ENCODE data around the gene SNRNP40. TPM values are rescaled to one million over a fixed set of nuclear protein-coding genes. Genes with fewer than 3 reads are reported as not detected.
"Not testable (repeated sequence)": the region's sequence is repeated elsewhere in the genome, so short reads cannot be mapped to it uniquely, and the experiment has no call there.

SNRNP40 gene
- total RNA-seq, 4 donors from 2014 or later = 36.3 to 45.7 (median 40.6) TPM

- TF ChIP-seq EP300 (IDR thresholded peaks at IDR 0.05) (no peak), CTCF (IDR thresholded peaks at IDR 0.05) (no peak), POLR2A (IDR thresholded peaks at IDR 0.05; ENCODE audit: low read depth) (no peak), POLR2AphosphoS5 (IDR thresholded peaks at IDR 0.05) (no peak)
- H3K9me3 ChIP-seq = no peaks in the 10 kb centered on the region
- H3K36me3 ChIP-seq = peaks cover 24 to 27% (median 26%) of the 10 kb centered on the region in 4 donors
- DNase-seq (ENCODE audit: extremely low spot score) = no peak
- no peaks in the 10 kb centered on the region for H3K27me3 ChIP-seq
- H3K4me1 ChIP-seq = peaks cover 21 to 51% (median 31%) of the 10 kb centered on the region in 4 donors
- intact Hi-C loops (cut with DNase I) = loop anchor here (10.0 kb wide), 1 partner anchor 131 kb away; no protein-coding TSS in a partner anchor
- H3K4me3 ChIP-seq = peak overlapping the region; percentile 69 to 92 (median 82)
- WGBS = 18% methylated on average over 17 of the region's 17 CpGs
- peak overlapping the region; percentile 87 to 92 (median 90) for H3K27ac ChIP-seq (replicated peaks in 1 of 4)
Observed at GRCh38 chr1:31295874-31296485, 608 bp downstream of the SNRNP40 start.

GRCh38 chr1:31289021-31289420 is 7.6 kb downstream of the SNRNP40 start:
- Histone ChIP-seq H3K4me1 (peaks cover 0 to 6% (median 0%) of the 10 kb centered on the region in 4 donors), H3K27ac (replicated peaks in 1 of 4) (no peak overlapping the region), H3K4me3 (no peak overlapping the region), H3K36me3 (peaks cover 36 to 94% (median 85%) of the 10 kb centered on the region in 4 donors), H3K9me3 (no peaks in the 10 kb centered on the region), H3K27me3 (no peaks in the 10 kb centered on the region)
- WGBS = 77% methylated on average over 4 of the region's 4 CpGs
- intact Hi-C loops (cut with DNase I) = no loop called here
- TF ChIP-seq EP300 (IDR thresholded peaks at IDR 0.05) (no peak), POLR2AphosphoS5 (IDR thresholded peaks at IDR 0.05) (no peak), CTCF (IDR thresholded peaks at IDR 0.05) (no peak), POLR2A (IDR thresholded peaks at IDR 0.05; ENCODE audit: low read depth) (no peak)
- DNase-seq (ENCODE audit: extremely low spot score) = no peak

GRCh38 chr1:31287791-31288190 is 8.8 kb downstream of the SNRNP40 start:
- H3K4me1 ChIP-seq; intact Hi-C loops (cut with DNase I); DNase-seq (ENCODE audit: extremely low spot score); H3K9me3 ChIP-seq; H3K27ac ChIP-seq (replicated peaks in 1 of 4); H3K27me3 ChIP-seq; H3K4me3 ChIP-seq: not testable (repeated sequence)
- peaks cover 36 to 92% (median 83%) of the 10 kb centered on the region in 4 donors for H3K36me3 ChIP-seq
- 90% methylated on average over 4 of the region's 4 CpGs for WGBS

GRCh38 chr1:31282426-31282825 is 14.2 kb downstream of the SNRNP40 start:
- H3K27me3 ChIP-seq; intact Hi-C loops (cut with DNase I); H3K27ac ChIP-seq (replicated peaks in 1 of 4); H3K9me3 ChIP-seq; DNase-seq (ENCODE audit: extremely low spot score); H3K4me1 ChIP-seq; H3K4me3 ChIP-seq: not testable (repeated sequence)
- 96% methylated on average over 9 of the region's 9 CpGs for WGBS
- peaks cover 44 to 92% (median 73%) of the 10 kb centered on the region in 4 donors for H3K36me3 ChIP-seq

- TF ChIP-seq POLR2AphosphoS5 (IDR thresholded peaks at IDR 0.05) (no peak), EP300 (IDR thresholded peaks at IDR 0.05) (no peak), CTCF (IDR thresholded peaks at IDR 0.05) (no peak), POLR2A (IDR thresholded peaks at IDR 0.05; ENCODE audit: low read depth) (no peak)
- H3K36me3 ChIP-seq = peaks cover 17 to 97% (median 74%) of the 10 kb centered on the region in 4 donors
- 69% methylated on average over 2 of the region's 2 CpGs for WGBS
Observed at GRCh38 chr1:31273619-31274018, 23.0 kb downstream of the SNRNP40 start.

GRCh38 chr1:31272369-31272768 is 24.2 kb downstream of the SNRNP40 start:
- peaks cover 0 to 13% (median 8%) of the 10 kb centered on the region in 4 donors for H3K4me1 ChIP-seq
- H3K4me3 ChIP-seq = no peak overlapping the region
- WGBS = 37% methylated on average over 3 of the region's 3 CpGs
- DNase-seq (ENCODE audit: extremely low spot score) = no peak
- no peaks in the 10 kb centered on the region for H3K9me3 ChIP-seq
- H3K36me3 ChIP-seq = peaks cover 21 to 97% (median 73%) of the 10 kb centered on the region in 4 donors
- H3K27ac ChIP-seq (replicated peaks in 1 of 4) = no peak overlapping the region
- TF ChIP-seq CTCF (IDR thresholded peaks at IDR 0.05) (no peak), EP300 (IDR thresholded peaks at IDR 0.05) (no peak), POLR2A (IDR thresholded peaks at IDR 0.05; ENCODE audit: low read depth) (no peak), POLR2AphosphoS5 (IDR thresholded peaks at IDR 0.05) (no peak)
- intact Hi-C loops (cut with DNase I) = no loop called here
- no peaks in the 10 kb centered on the region for H3K27me3 ChIP-seq

More at GRCh38 chr1:31273619-31274018, 23.0 kb downstream of the SNRNP40 start:
- no peak for DNase-seq (ENCODE audit: extremely low spot score)
- intact Hi-C loops (cut with DNase I) = no loop called here
- H3K27me3 ChIP-seq = no peaks in the 10 kb centered on the region
- no peak overlapping the region for H3K27ac ChIP-seq (replicated peaks in 1 of 4)
- no peaks in the 10 kb centered on the region for H3K9me3 ChIP-seq
- no peak overlapping the region for H3K4me3 ChIP-seq
- peaks cover 0 to 13% (median 8%) of the 10 kb centered on the region in 4 donors for H3K4me1 ChIP-seq
